Tibial nerve (tissue), 4 donors: ENCODE measurements around the gene KCNQ1. TPM values are rescaled to one million over a fixed set of nuclear protein-coding genes. Genes with fewer than 3 reads are reported as not detected.

Source experiments
- DNase-seq, 2 donors: peaks; one replicate each; pipeline ENCODE4 v3.0.0-alpha.2; 2019; ENCODE audit warnings: low spot score in 2 of 2
- H3K27ac ChIP-seq, 4 donors: fragments of 200-600 bp; sonication (generic) in 3 of 4; one replicate each; pipeline ENCODE4 v1.5.1; 2017 to 2019; ENCODE audit warnings: mild to moderate bottlenecking in 1 of 4
- H3K27me3 ChIP-seq, 2 donors: fragments of 200-600 bp; sonication (generic) in 1 of 2; one replicate each; pipeline versions ENCODE4 v1.5.1 to v1.6.0; 2017 to 2019
- H3K36me3 ChIP-seq, 3 donors: fragments of 200-600 bp; sonication (generic); one replicate each; pipeline ENCODE4 v1.5.1; 2018 to 2019
- H3K4me1 ChIP-seq, 4 donors: fragments of 200-600 bp; sonication (generic) in 3 of 4; one replicate each; pipeline ENCODE4 v1.5.1; 2017 to 2019
- H3K4me3 ChIP-seq, 4 donors: fragments of 200-600 bp; sonication (generic) in 3 of 4; one replicate each; pipeline ENCODE4 v1.5.1; 2017 to 2019; ENCODE audit warnings: mild to moderate bottlenecking in 1 of 4, moderate library complexity in 1 of 4
- H3K9me3 ChIP-seq, 4 donors: fragments of 200-600 bp; sonication (generic) in 3 of 4; one replicate each; pipeline ENCODE4 v1.5.1; 2017 to 2019
- EP300 ChIP-seq, 2 donors: sonication (generic); formaldehyde crosslinking; IDR thresholded peaks; one replicate each; pipeline ENCODE4 v1.6.1; 2017; ENCODE audit warnings: antibody characterized with exemption in 2 of 2, mild to moderate bottlenecking in 1 of 2
- POLR2A ChIP-seq, 2 donors: fragments of 450-650 bp; IDR thresholded peaks; one replicate each; pipeline ENCODE4 v1.6.1; 2017; ENCODE audit warnings: antibody characterized with exemption in 2 of 2, mild to moderate bottlenecking in 2 of 2, moderate library complexity in 2 of 2
- WGBS, 2 donors: methylation state at CpG; one replicate each; pipeline ENCODE4 v1.1.5; 2018; 5-methylcytosine and 5-hydroxymethylcytosine counted together
- total RNA-seq, 4 donors: library from RNA; depleted of rRNA; stranded (reverse); fragments of >200 nt; gene quantifications; one replicate each; pipeline ENCODE4 v1.1.0, GENCODE V29; 2016
- TF ChIP-seq, protein P1 (sequence below), 5 experiments: fragments of 200-600 bp in 3 of 5; fragments of 450-650 bp in 2 of 5; sonication (generic) in 3 of 5; IDR thresholded peaks; one replicate each; pipeline ENCODE4 v1.5.1; 2016 to 2019; ENCODE audit warnings: antibody characterized with exemption in 5 of 5, mild to moderate bottlenecking in 3 of 5, moderate library complexity in 2 of 5

Gene KCNQ1
- total RNA-seq, 4 donors from 2014 or later: 3.5 to 11.4 (median 7.5) TPM

DNA sequence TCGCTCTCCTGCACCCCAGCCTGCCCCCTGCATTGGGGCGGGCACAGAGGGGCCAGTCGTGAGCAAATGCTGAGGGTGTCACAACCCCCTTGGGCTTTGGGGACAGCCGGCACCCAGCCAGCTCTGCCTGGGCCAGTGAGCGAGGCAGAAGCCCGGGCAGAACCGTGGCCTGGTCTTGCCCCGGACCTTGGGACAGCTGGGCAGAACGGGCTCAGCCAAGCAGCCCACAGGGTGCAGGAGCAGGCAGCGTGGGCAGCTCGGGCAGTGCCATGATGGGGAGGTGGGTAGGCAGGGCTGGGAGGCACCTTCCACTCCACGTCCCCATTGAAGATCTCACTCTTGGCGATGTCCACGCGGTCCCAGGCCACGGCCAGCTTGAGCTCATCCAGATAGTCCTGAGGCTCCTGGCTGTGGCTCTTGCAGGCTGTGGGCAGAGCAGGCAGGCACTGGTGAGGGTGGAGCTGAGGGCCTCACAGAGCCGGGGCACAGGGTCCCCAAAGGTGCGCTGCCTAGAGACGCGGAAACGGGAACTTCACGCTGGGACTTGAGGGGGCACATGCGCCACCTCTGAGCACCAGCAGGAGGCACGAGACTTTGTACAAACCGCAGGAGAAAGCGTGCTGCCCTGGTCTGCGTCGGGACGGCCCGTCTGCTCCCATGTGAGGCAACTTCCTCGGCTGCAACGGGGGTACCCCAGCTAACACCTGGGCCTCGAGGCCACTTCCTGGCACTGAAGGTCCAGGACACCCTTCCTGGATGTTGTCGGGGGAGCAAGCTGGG is 29.0 kb upstream of the KCNQ1 start:
- TF ChIP-seq, protein P1, sequence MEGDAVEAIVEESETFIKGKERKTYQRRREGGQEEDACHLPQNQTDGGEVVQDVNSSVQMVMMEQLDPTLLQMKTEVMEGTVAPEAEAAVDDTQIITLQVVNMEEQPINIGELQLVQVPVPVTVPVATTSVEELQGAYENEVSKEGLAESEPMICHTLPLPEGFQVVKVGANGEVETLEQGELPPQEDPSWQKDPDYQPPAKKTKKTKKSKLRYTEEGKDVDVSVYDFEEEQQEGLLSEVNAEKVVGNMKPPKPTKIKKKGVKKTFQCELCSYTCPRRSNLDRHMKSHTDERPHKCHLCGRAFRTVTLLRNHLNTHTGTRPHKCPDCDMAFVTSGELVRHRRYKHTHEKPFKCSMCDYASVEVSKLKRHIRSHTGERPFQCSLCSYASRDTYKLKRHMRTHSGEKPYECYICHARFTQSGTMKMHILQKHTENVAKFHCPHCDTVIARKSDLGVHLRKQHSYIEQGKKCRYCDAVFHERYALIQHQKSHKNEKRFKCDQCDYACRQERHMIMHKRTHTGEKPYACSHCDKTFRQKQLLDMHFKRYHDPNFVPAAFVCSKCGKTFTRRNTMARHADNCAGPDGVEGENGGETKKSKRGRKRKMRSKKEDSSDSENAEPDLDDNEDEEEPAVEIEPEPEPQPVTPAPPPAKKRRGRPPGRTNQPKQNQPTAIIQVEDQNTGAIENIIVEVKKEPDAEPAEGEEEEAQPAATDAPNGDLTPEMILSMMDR (IDR thresholded peaks at IDR 0.05): no peak
- TF ChIP-seq EP300 (IDR thresholded peaks at IDR 0.05) (no peak), POLR2A (IDR thresholded peaks at IDR 0.05) (no peak)
- 78 to 86% methylated on average over 21 to 28 of the region's 34 CpGs for WGBS, 2 donors
- H3K4me1 ChIP-seq: peaks cover 0 to 15% (median 4%) of the 10 kb centered on the region in 4 donors

DNA sequence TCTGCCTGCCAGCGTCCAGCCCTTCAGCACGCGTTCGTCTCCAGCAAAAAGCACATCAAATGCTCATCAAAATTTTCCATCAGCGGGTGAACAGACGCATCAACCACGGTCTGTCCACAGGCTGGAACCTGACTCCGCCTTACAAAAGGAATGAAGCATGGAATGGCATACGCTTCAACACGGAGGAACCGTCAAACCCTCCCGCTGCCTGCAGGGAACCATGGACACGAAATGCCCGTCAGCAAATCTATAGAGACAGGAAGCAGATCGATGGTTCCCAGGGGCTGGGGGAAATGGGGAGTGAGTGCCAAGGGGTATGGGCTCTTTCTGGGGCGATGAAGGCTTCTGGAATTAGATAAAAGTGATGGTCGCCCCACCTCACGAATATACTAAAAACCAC is 28.0 kb upstream of the KCNQ1 start:
- Histone ChIP-seq H3K9me3 (no peaks in the 10 kb centered on the region), H3K36me3 (no peaks in the 10 kb centered on the region), H3K4me3 (no peak overlapping the region), H3K27me3 (peaks cover 0 to 4% of the 10 kb centered on the region in 2 donors), H3K4me1 (peaks cover 0 to 15% (median 4%) of the 10 kb centered on the region in 4 donors), H3K27ac (no peak overlapping the region)
- 82 to 88% methylated on average over 18 of the region's 18 CpGs for WGBS, 2 donors
- TF ChIP-seq POLR2A (IDR thresholded peaks at IDR 0.05) (no peak), EP300 (IDR thresholded peaks at IDR 0.05) (no peak)
- TF ChIP-seq, protein P1 (IDR thresholded peaks at IDR 0.05): no peak
- DNase-seq: no peak

More for the DNA sequence above, 29.0 kb upstream of the KCNQ1 start:
- H3K9me3 ChIP-seq: no peaks in the 10 kb centered on the region
- no peak for DNase-seq
- H3K36me3 ChIP-seq: no peaks in the 10 kb centered on the region
- no peak overlapping the region for H3K4me3 ChIP-seq
- no peaks in the 10 kb centered on the region for H3K27me3 ChIP-seq
- no peak overlapping the region for H3K27ac ChIP-seq

DNA sequence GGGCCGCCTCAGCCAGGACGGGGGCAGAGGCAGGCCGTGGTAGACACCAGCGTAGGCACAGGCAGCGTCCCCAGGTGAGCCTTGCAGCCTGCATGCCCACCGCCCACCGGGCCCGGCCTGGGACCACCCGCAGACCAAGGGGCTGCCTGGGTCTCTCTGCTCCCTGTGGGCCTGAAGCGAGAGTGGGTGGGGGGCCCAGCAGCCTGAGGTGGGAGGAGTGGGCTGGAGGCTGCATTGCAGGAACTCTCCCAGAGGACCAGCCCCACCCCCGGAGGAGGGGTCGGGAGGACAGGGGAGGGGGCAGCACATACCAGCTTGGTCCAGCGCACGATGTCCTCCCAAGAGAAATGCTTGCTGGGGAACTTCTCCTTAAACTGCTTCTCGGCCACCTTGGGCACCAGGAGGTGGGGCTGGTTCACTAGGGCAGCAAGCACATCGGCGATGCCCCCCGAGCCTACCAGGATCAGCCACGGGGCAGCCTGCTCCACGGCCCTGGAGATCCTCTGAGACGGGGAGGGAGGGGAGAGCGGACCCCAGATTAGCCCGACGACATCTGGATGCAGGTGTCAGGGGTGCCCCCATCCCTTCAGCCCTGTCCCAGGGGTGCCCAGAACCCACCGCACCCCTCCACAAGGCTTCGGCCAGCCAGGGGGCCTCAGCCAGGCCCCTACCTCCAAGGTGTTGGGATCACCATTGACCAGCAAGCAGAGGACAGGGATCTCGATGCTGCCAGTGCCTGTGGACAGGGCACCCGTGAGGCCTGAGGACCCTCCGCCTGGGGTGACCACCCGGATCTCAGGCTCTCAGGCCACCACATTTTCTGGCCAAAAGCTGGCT is 26.7 kb upstream of the KCNQ1 start:
- no peak for TF ChIP-seq EP300 (IDR thresholded peaks at IDR 0.05)
- TF ChIP-seq POLR2A (IDR thresholded peaks at IDR 0.05): no peak
- TF ChIP-seq, protein P1 (IDR thresholded peaks at IDR 0.05): no peak
- 77 to 84% methylated on average over 17 to 24 of the region's 30 CpGs for WGBS, 2 donors
- Histone ChIP-seq H3K9me3 (no peaks in the 10 kb centered on the region), H3K27ac (no peak overlapping the region), H3K4me3 (no peak overlapping the region), H3K27me3 (peaks cover 0 to 4% of the 10 kb centered on the region in 2 donors), H3K36me3 (no peaks in the 10 kb centered on the region), H3K4me1 (peaks cover 0 to 15% (median 4%) of the 10 kb centered on the region in 4 donors)
- no peak for DNase-seq

DNA sequence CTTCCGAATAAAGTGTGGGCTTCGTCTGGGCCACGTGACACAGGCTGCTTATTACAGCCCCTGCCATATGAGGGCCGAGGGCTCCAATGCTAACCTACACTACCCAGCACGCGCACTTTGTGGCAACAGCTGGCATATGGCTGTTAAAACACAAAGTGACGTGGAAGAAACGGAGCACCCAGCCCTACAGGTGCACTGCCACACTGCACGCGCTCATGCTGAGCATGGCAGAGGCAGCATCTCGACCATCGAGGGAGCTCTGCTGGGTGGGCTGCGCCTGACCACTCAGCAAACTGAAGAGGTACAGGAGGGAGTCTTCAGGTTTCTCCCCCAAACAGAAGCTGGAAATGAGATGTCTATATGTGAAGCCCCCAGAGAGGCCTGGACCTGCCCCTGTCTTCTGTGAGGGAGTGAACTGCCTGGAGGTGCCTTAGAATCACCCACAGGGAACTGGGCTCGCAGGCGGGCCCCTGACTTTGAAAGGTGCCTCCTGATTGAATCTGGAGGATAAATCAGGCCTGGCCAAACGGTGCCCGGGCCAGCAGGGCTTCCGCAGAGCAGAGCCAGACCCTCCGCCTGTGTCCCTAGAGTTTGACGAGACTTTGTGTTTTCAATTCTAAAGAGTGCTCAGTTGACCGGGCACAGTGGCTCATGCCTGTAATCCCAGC is 26.0 kb upstream of the KCNQ1 start:
- TF ChIP-seq POLR2A (IDR thresholded peaks at IDR 0.05): no peak
- TF ChIP-seq, protein P1 (IDR thresholded peaks at IDR 0.05): no peak
- no peak for TF ChIP-seq EP300 (IDR thresholded peaks at IDR 0.05)
- Histone ChIP-seq H3K36me3 (no peaks in the 10 kb centered on the region), H3K4me3 (no peak overlapping the region), H3K27me3 (peaks cover 0 to 4% of the 10 kb centered on the region in 2 donors), H3K9me3 (no peaks in the 10 kb centered on the region), H3K27ac (no peak overlapping the region), H3K4me1 (peaks cover 0 to 15% (median 4%) of the 10 kb centered on the region in 4 donors)
- no peak for DNase-seq
- WGBS, 2 donors: 73 to 90% methylated on average over 20 of the region's 21 CpGs
